AG08396 (cell line): ENCODE measurements around the gene SHBG.
A peak's percentile ranks its signal among the peaks of the same experiment; 100 is the strongest.

Source experiments
- DNase-seq: peaks from one replicate; pipeline ENCODE4 v3.0.0; 2012; ENCODE audit warnings: low spot score, mixed read lengths

The SHBG gene

GRCh38 chr17:7647018-7647417, 17.1 kb downstream of the SHBG start:
- DNase-seq: peak; percentile 1

- DNase-seq: peak; percentile 58
Measured at GRCh38 chr17:7650509-7651096, 20.7 kb downstream of the SHBG start, which contains the start of gene ATP1B2. TSS of gene ATP1B2 (plus strand) at chr17:7650926. CDS start at chr17:7651519, 593 bp downstream.

GRCh38 chr17:7651097-7651664, 21.2 kb downstream of the SHBG start:
- no peak for DNase-seq

GRCh38 chr17:7651665-7652387, 21.9 kb downstream of the SHBG start:
- no peak for DNase-seq

- DNase-seq: no peak
Measured at GRCh38 chr17:7652388-7653356, 22.7 kb downstream of the SHBG start.

- no peak for DNase-seq
Measured at GRCh38 chr17:7654832-7655540, 25.1 kb downstream of the SHBG start.

GRCh38 chr17:7655541-7655840, 25.6 kb downstream of the SHBG start:
- DNase-seq: no peak

- DNase-seq: no peak
Measured at GRCh38 chr17:7656958-7657609, 27.1 kb downstream of the SHBG start.

- no peak for DNase-seq
Measured at GRCh38 chr17:7667656-7668406, 37.9 kb downstream of the SHBG start.

- no peak for DNase-seq
Measured at GRCh38 chr17:7668482-7668881, 38.5 kb downstream of the SHBG start.

GRCh38 chr17:7673239-7673638, 43.3 kb downstream of the SHBG start:
- DNase-seq: no peak

- DNase-seq: no peak
Measured at GRCh38 chr17:7674934-7675333, 45.0 kb downstream of the SHBG start.

- no peak for DNase-seq
Measured at GRCh38 chr17:7676533-7676932, 46.6 kb downstream of the SHBG start.

GRCh38 chr17:7677388-7678067, 47.6 kb downstream of the SHBG start:
- DNase-seq: no peak
